ENCODE measurements around the gene PSMF1. TPM values are rescaled to one million over a fixed set of nuclear protein-coding genes. Genes with fewer than 3 reads are reported as not detected.
"Not testable (repeated sequence)": the region's sequence is repeated elsewhere in the genome, so short reads cannot be mapped to it uniquely, and the experiment has no call there.

The PSMF1 gene
- total RNA-seq, 2 donors from 2014 or later: 145 to 161 TPM

- DNase-seq (ENCODE audit: low spot score) (no peak), ATAC-seq (no peak)
- H3K27me3 Mint-ChIP-seq: no peaks in the 10 kb centered on the region
- H3K36me3 Mint-ChIP-seq: peaks cover 52% of the 10 kb centered on the region
- peaks cover 23 to 27% of the 10 kb centered on the region in 2 donors for H3K4me1 Mint-ChIP-seq (ENCODE audit: low read depth in 2 of 2)
- H3K9me3 Mint-ChIP-seq: no peaks in the 10 kb centered on the region
- no peak overlapping the region for H3K4me3 Mint-ChIP-seq
- peak overlapping the region in 1 of 2 donors; percentile 62 for H3K27ac Mint-ChIP-seq
Observed at GRCh38 chr20:1130847-1131246, 12.4 kb downstream of the PSMF1 start.

- DNase-seq (ENCODE audit: low spot score) (no peak), ATAC-seq (no peak)
- H3K4me3 Mint-ChIP-seq: no peak overlapping the region
- peaks cover 19 to 23% of the 10 kb centered on the region in 2 donors for H3K4me1 Mint-ChIP-seq (ENCODE audit: low read depth in 2 of 2)
- H3K9me3 Mint-ChIP-seq: no peaks in the 10 kb centered on the region
- peaks cover 49% of the 10 kb centered on the region for H3K36me3 Mint-ChIP-seq
- peak overlapping the region in 1 of 2 donors; percentile 62 for H3K27ac Mint-ChIP-seq
- H3K27me3 Mint-ChIP-seq: no peaks in the 10 kb centered on the region
Observed at GRCh38 chr20:1131354-1131753, 13.0 kb downstream of the PSMF1 start.

DNA sequence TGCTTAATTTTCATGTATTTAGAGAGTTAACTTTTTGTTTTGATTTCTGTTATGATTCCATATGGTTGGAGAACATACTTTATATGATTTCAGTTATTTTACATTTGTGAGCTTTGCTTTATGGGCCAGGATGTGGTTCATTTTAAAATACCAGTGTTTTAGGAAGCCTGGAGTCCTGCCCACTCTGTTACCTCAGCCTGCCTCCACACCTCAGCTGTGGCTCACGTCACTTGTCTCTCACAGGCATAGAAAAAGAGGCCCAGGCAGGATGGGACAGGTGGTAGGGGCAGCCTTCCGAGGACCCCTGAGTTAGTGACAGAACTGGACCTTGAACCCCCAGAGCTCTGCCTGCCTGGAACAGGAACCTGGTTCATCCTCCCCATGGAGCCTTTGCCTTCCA lies 16.0 kb downstream of the PSMF1 start:
- peaks cover 43% of the 10 kb centered on the region for H3K36me3 Mint-ChIP-seq
- H3K27ac Mint-ChIP-seq: peak overlapping the region in 1 of 2 donors; percentile 1
- H3K27me3 Mint-ChIP-seq: no peaks in the 10 kb centered on the region
- H3K9me3 Mint-ChIP-seq: no peaks in the 10 kb centered on the region
- ATAC-seq: no peak
- peaks cover 18 to 19% of the 10 kb centered on the region in 2 donors for H3K4me1 Mint-ChIP-seq (ENCODE audit: low read depth in 2 of 2)
- no peak overlapping the region for H3K4me3 Mint-ChIP-seq
- no peak for DNase-seq (ENCODE audit: low spot score)

GRCh38 chr20:1134836-1135235 lies 16.4 kb downstream of the PSMF1 start:
- no peaks in the 10 kb centered on the region for H3K9me3 Mint-ChIP-seq
- H3K27me3 Mint-ChIP-seq: no peaks in the 10 kb centered on the region
- H3K4me1 Mint-ChIP-seq (ENCODE audit: low read depth in 2 of 2): peaks cover 18 to 19% of the 10 kb centered on the region in 2 donors
- H3K4me3 Mint-ChIP-seq: no peak overlapping the region
- DNase-seq (ENCODE audit: low spot score): no peak
- H3K36me3 Mint-ChIP-seq: peaks cover 38% of the 10 kb centered on the region
- ATAC-seq: no peak
- H3K27ac Mint-ChIP-seq: no peak overlapping the region

DNA sequence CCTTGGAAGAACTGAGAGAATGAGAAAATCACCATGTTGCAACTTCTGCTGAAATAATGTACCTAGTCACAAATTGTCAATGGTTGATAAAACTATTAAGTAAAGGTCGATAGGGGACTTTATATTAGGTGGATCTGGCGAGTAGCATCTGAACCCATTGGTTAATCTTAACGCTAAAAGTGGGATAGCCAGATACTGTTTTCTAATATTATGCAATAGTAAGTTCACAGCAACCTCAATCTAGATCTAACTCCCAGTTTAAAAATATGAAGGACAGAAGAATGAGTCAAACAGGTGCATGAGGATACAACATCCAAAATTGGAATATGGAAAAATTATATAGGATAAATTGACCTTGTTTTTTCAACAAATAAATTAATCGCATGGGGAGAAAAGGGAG lies 18.8 kb downstream of the PSMF1 start:
- no peaks in the 10 kb centered on the region for H3K9me3 Mint-ChIP-seq
- H3K27ac Mint-ChIP-seq: no peak overlapping the region
- DNase-seq (ENCODE audit: low spot score) (no peak), ATAC-seq (no peak)
- H3K27me3 Mint-ChIP-seq: no peaks in the 10 kb centered on the region
- H3K4me3 Mint-ChIP-seq: no peak overlapping the region
- peaks cover 12 to 17% of the 10 kb centered on the region in 2 donors for H3K4me1 Mint-ChIP-seq (ENCODE audit: low read depth in 2 of 2)
- peaks cover 47% of the 10 kb centered on the region for H3K36me3 Mint-ChIP-seq

DNA sequence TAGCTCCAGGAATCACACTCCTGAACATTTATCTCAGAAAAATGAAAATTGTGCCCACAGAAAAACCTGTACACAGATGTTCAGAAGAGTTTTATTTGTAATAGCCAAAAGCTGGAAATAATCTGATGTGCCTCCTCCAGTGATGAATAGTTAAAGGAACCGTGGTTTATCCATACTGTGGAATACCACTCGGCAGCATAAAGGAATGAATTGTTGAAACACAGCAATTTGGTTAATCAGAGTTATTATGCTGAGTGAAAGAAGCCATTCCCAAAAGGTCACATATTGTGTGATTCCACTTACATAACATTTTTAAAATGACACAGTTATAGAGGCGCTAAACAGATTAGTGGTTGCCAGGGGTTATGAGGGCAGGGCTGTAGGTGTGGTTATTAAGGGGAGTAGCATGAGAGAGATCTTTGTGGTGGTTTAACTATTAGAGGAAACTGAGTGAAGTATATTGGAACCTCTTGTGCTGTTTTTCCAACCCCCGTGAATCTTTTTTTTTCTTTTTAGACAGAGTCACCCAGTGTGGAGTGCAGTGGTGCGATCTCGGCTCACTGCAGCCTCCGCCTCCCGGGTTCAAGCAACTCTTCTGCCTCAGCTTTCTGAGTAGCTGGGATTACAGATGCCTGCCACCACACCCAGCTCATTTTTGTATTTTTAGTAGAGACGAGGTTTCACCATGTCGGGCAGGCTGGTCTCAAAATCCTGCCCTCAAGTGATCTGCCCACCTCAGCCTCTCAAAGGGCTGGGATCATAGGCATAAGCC lies 26.2 kb downstream of the PSMF1 start:
- no peak overlapping the region for H3K27ac Mint-ChIP-seq
- peaks cover 4 to 14% of the 10 kb centered on the region in 2 donors for H3K4me1 Mint-ChIP-seq (ENCODE audit: low read depth in 2 of 2)
- H3K27me3 Mint-ChIP-seq: no peaks in the 10 kb centered on the region
- H3K9me3 Mint-ChIP-seq: no peaks in the 10 kb centered on the region
- H3K36me3 Mint-ChIP-seq: peaks cover 26% of the 10 kb centered on the region
- DNase-seq (ENCODE audit: low spot score) (no peak), ATAC-seq (no peak)
- no peak overlapping the region for H3K4me3 Mint-ChIP-seq

- H3K9me3 Mint-ChIP-seq: no peaks in the 10 kb centered on the region
- peaks cover 14 to 21% of the 10 kb centered on the region in 2 donors for H3K4me1 Mint-ChIP-seq (ENCODE audit: low read depth in 2 of 2)
- H3K4me3 Mint-ChIP-seq: no peak overlapping the region
- DNase-seq (ENCODE audit: low spot score) (no peak), ATAC-seq (no peak)
- H3K36me3 Mint-ChIP-seq: peaks cover 18% of the 10 kb centered on the region
- H3K27ac Mint-ChIP-seq: no peak overlapping the region
- H3K27me3 Mint-ChIP-seq: no peaks in the 10 kb centered on the region
Observed at GRCh38 chr20:1146957-1147356, 28.6 kb downstream of the PSMF1 start.

DNA sequence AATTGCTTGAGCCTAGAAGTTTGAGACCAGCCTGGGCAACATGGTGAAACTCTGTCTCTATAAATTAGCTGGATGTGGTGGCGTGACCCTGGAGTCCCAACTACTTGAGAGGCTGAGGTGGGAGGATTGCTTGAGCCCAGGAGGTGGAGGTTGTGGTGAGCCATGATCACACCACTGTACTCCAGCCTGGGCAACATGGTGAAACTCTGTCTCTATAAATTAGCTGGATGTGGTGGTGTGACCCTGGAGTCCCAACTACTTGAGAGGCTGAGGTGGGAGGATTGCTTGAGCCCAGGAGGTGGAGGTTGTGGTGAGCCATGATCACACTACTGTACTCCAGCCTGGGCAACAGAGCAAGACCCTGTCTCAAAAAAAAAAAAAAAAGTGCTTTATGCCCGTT lies 31.4 kb downstream of the PSMF1 start:
- not testable (repeated sequence) for H3K27me3 Mint-ChIP-seq; DNase-seq (ENCODE audit: low spot score); H3K9me3 Mint-ChIP-seq; H3K4me3 Mint-ChIP-seq; H3K27ac Mint-ChIP-seq
- peak; percentile 43 to 79 for ATAC-seq
- Mint-ChIP-seq H3K36me3 (peaks cover 25% of the 10 kb centered on the region), H3K4me1 (ENCODE audit: low read depth in 2 of 2) (peaks cover 20% of the 10 kb centered on the region in 2 donors)

GRCh38 chr20:1150218-1150617 lies 31.8 kb downstream of the PSMF1 start:
- no peak overlapping the region for H3K27ac Mint-ChIP-seq
- DNase-seq (ENCODE audit: low spot score) (no peak), ATAC-seq (peak; percentile 73 to 83)
- peaks cover 19 to 20% of the 10 kb centered on the region in 2 donors for H3K4me1 Mint-ChIP-seq (ENCODE audit: low read depth in 2 of 2)
- no peak overlapping the region for H3K4me3 Mint-ChIP-seq
- no peaks in the 10 kb centered on the region for H3K9me3 Mint-ChIP-seq
- H3K27me3 Mint-ChIP-seq: no peaks in the 10 kb centered on the region
- H3K36me3 Mint-ChIP-seq: peaks cover 29% of the 10 kb centered on the region

DNA sequence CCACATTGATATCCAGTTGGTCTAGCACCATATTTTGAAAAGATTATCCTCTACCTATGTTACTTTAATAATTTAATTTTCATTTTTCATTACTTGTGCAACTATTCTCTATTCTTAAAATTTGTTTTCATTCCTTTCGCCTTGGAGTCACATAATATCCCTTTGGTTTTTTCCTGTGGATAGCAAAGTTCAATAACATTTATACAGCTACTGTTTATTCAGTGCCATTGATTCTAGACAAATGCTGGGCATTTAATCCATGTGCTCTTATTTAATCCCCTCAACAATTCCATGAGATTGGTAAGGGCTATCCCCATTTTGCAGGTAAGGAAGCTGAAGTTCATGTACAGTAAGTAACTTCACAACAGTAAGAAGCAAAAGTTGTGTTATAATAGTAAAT lies 32.6 kb downstream of the PSMF1 start:
- Mint-ChIP-seq H3K9me3 (no peaks in the 10 kb centered on the region), H3K27me3 (no peaks in the 10 kb centered on the region), H3K27ac (no peak overlapping the region), H3K36me3 (peaks cover 34% of the 10 kb centered on the region), H3K4me3 (no peak overlapping the region), H3K4me1 (ENCODE audit: low read depth in 2 of 2) (peaks cover 15 to 20% of the 10 kb centered on the region in 2 donors)
- no peak for DNase-seq (ENCODE audit: low spot score)
- no peak for ATAC-seq

- H3K4me3 Mint-ChIP-seq: no peak overlapping the region
- H3K4me1 Mint-ChIP-seq (ENCODE audit: low read depth in 2 of 2): peaks cover 10 to 20% of the 10 kb centered on the region in 2 donors
- H3K27me3 Mint-ChIP-seq: no peaks in the 10 kb centered on the region
- H3K9me3 Mint-ChIP-seq: no peaks in the 10 kb centered on the region
- H3K36me3 Mint-ChIP-seq: peaks cover 33% of the 10 kb centered on the region
- ATAC-seq (no peak), DNase-seq (ENCODE audit: low spot score) (no peak)
- no peak overlapping the region for H3K27ac Mint-ChIP-seq
Observed at GRCh38 chr20:1154226-1154625, 35.8 kb downstream of the PSMF1 start.

DNA sequence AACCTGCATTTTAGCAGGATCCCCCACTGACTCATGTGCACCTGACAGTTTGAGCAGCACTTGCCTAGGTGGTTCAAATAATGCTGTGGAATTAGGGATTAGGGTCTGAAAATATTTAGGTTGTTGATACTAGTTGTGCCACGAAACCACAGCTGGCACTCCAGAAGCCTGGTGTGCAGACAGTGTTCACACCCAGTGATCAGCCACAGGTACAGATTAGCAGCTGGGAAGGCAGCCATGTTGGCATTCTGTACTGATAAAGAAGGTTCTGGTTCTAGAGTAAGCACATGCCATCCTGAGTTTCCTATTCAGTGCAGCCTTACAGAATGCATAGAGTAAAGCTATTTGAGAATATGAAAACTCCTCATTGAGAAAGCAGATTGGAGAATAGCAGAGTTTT lies 36.3 kb downstream of the PSMF1 start:
- no peak for DNase-seq (ENCODE audit: low spot score)
- Mint-ChIP-seq H3K9me3 (no peaks in the 10 kb centered on the region), H3K27me3 (no peaks in the 10 kb centered on the region), H3K36me3 (peaks cover 33% of the 10 kb centered on the region), H3K4me1 (ENCODE audit: low read depth in 2 of 2) (peaks cover 10 to 20% of the 10 kb centered on the region in 2 donors), H3K4me3 (no peak overlapping the region), H3K27ac (no peak overlapping the region)
- no peak for ATAC-seq

DNA sequence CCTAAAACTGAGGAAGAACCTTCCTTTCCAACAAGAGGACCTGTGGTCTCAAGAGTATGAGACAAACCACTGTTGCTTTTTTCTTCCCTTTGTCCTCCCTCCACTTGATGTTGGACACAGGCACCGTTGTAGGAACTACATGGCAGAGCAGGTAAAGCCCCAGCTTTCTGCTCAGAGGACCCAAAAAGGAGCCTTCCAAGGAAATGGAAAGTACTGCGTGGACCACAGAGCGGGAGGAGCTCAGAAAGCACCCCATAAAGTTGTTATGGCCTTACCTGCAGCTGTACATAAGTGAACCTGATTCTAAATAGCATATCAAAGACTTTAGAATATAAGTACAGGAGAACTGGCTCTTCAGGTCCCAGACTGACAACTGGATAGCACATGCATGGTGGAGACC lies 36.9 kb downstream of the PSMF1 start:
- Mint-ChIP-seq H3K27ac (no peak overlapping the region), H3K36me3 (peaks cover 36% of the 10 kb centered on the region), H3K4me1 (ENCODE audit: low read depth in 2 of 2) (peaks cover 10 to 20% of the 10 kb centered on the region in 2 donors), H3K4me3 (no peak overlapping the region), H3K27me3 (no peaks in the 10 kb centered on the region), H3K9me3 (no peaks in the 10 kb centered on the region)
- no peak for ATAC-seq
- no peak for DNase-seq (ENCODE audit: low spot score)

DNA sequence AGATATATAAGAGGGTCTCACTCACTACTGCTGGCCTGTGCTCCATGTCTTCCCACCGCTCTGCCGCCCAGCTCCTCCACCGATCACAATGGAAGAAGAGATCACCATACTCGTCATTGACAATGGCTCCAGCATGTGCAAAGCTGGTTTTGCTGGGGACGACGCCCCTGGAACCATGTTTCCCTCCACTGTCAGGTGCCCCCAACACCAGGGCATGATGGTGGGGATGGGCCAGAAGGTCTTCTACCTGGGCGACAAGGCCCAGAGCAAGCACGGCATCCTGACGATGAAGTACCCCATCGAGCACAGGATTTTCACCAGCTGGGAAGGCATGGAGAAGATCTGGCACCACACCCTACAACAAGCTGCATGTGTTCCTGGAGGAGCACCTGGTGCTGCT lies 42.1 kb downstream of the PSMF1 start:
- Mint-ChIP-seq H3K27me3 (no peaks in the 10 kb centered on the region), H3K4me3 (no peak overlapping the region), H3K4me1 (ENCODE audit: low read depth in 2 of 2) (peaks cover 0 to 15% of the 10 kb centered on the region in 2 donors), H3K36me3 (peaks cover 19% of the 10 kb centered on the region), H3K9me3 (no peaks in the 10 kb centered on the region), H3K27ac (no peak overlapping the region)
- no peak for DNase-seq (ENCODE audit: low spot score)
- no peak for ATAC-seq

DNA sequence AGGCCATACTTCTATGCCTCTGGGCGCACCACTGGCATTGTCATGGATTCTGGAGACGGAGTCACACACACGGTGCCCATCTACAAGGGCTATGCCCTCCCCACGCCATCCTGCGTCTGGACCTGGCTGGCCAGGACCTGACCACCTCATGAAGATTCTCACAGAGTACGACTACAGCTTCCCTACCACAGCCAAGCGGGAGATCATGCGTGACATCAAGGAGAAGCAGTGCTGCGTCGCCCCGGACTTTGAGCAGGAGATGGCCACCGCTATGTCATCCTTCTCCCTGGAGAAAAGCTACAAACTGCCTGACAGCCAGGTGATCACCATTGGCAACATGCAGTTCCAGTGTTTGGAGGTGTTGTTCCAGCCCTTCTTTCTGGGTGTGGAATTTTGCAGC lies 42.6 kb downstream of the PSMF1 start:
- H3K4me3 Mint-ChIP-seq: no peak overlapping the region
- peaks cover 18% of the 10 kb centered on the region for H3K36me3 Mint-ChIP-seq
- no peak for DNase-seq (ENCODE audit: low spot score)
- no peaks in the 10 kb centered on the region for H3K27me3 Mint-ChIP-seq
- ATAC-seq: no peak
- H3K27ac Mint-ChIP-seq: no peak overlapping the region
- H3K9me3 Mint-ChIP-seq: no peaks in the 10 kb centered on the region
- peaks cover 0 to 15% of the 10 kb centered on the region in 2 donors for H3K4me1 Mint-ChIP-seq (ENCODE audit: low read depth in 2 of 2)
